Thyroid gland (tissue), 4 donors: ENCODE results near the gene KRTAP5-6.

ENCODE experiments used
- CTCF ChIP-seq, 6 experiments: fragments of 200-600 bp in 3 of 6; fragments of 450-650 bp in 3 of 6; sonication (generic) in 3 of 6; IDR thresholded peaks; one replicate each; pipeline ENCODE4 v1.5.1; 2016 to 2019; ENCODE audit warnings: antibody characterized with exemption in 6 of 6, mild to moderate bottlenecking in 2 of 6, inconsistent platforms in 1 of 6, moderate library complexity in 1 of 6
- POLR2A ChIP-seq, 2 donors: fragments of 450-650 bp; IDR thresholded peaks; one replicate each; pipeline ENCODE4 v1.6.1; 2017; ENCODE audit warnings: antibody characterized with exemption in 2 of 2, mild to moderate bottlenecking in 2 of 2, moderate library complexity in 1 of 2

GRCh38 chr11:1741741-1742140, 44.7 kb downstream of the KRTAP5-6 start:
- no peak for TF ChIP-seq CTCF (IDR thresholded peaks at IDR 0.05)
- no peak for TF ChIP-seq POLR2A (IDR thresholded peaks at IDR 0.05)
